Fibroblast of gingiva (primary cell): ENCODE measurements around the gene PCK1.

Source experiments
- DNase-seq: peaks from one replicate; pipeline ENCODE4 v3.0.0-alpha.2; 2011; ENCODE audit warnings: low read depth

PCK1 gene

DNA sequence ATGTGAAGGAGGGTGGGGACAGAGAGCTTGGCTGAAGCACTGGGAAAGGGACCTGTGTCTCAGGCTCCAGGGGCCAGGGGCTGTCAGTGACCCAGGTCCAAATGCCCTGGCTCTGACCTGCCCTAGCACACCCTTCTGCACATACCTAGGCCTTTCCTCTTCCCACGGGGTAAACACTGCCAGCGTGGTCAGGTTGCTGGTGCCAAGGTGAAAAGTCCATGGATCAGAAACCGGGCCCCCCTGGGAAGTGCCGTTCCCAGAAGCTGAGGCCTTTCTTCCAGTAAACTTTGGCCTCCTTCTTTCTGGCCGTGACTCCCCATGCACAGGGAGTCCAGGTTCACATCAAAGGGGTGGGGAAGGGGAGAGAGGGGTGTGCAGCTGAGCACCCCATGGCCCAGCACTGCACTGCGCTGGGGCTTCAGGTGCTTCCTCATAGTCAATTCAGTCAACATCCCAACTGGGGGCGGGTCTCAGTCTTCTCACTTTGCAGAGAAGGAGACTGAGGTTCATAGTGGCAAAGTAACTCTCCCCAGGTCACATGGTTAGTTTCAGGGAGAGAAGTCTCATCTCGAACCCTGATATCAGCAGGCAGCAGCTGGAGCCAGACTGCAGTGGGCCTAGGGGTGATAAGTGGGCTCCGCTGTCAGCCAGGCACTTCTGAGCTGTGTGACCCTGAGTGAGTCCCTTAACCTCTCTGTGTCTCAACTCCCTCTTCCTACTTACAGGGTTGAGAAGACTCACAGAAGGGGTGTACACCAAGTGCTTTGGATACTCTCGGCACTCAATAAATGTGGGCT lies 17.0 kb downstream of the PCK1 start:
- no peak for DNase-seq

- no peak for DNase-seq
Measured at GRCh38 chr20:57578476-57579165, 17.7 kb downstream of the PCK1 start.

DNA sequence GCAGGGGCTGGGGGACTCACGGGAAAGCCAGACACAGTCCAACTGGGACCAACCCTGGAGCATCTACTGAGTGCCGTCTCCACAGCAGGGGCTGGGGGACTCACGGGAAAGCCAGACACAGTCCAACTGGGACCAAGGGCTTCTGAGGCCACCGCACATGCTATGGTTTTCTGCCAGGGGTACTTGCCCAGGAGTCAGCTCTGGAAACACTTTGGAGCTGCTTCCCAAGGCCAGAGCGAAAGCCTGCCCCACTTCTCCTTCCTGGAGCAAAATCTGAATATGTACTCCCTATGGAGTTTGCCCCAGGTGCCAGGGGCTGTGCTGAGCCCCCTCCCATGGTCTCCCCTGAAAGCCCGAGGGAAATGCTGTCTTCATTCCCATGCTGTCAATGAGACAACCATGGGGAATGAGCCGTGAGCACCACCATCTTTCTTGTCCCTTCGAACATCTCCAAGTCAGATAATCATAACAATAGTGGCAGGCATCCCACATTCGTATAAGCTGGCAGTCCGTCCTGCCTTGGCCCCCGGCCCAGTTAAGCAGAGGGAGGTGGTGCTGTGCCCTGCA lies 18.5 kb downstream of the PCK1 start:
- DNase-seq, result no peak

DNA sequence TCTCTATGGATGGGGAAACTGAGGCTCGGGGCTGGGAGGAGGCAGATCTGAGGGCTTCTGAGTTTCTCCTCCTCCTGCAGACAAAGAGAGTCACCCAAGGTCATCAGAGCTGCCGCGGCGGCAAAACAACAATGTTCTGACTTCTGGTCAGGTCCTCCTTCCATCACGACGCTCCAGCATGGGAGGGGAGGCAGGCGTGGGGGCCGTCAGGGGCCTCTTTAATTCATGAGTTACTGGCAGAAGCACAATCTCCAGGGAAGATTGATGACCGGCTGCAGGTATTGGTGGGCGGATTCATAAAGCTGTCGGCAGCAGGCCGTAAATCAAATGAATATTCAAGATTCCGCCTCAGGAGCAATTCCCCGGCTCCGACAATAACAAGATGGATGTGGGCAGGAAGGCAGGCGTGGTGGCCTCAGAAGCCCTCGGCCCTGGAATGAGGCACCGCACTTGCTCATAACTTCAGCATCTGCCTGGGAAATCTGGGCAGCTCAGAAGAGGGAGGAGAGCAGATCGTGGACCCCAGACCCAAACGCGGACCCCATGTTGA lies 19.1 kb downstream of the PCK1 start:
- no peak for DNase-seq

GRCh38 chr20:57580478-57581201 lies 19.7 kb downstream of the PCK1 start:
- DNase-seq, result no peak

GRCh38 chr20:57581202-57582028 lies 20.5 kb downstream of the PCK1 start:
- DNase-seq, result peak; percentile 24

GRCh38 chr20:57582029-57582378 lies 21.1 kb downstream of the PCK1 start:
- DNase-seq, result no peak

GRCh38 chr20:57582432-57583288 lies 21.8 kb downstream of the PCK1 start:
- peak; percentile 46 for DNase-seq

DNA sequence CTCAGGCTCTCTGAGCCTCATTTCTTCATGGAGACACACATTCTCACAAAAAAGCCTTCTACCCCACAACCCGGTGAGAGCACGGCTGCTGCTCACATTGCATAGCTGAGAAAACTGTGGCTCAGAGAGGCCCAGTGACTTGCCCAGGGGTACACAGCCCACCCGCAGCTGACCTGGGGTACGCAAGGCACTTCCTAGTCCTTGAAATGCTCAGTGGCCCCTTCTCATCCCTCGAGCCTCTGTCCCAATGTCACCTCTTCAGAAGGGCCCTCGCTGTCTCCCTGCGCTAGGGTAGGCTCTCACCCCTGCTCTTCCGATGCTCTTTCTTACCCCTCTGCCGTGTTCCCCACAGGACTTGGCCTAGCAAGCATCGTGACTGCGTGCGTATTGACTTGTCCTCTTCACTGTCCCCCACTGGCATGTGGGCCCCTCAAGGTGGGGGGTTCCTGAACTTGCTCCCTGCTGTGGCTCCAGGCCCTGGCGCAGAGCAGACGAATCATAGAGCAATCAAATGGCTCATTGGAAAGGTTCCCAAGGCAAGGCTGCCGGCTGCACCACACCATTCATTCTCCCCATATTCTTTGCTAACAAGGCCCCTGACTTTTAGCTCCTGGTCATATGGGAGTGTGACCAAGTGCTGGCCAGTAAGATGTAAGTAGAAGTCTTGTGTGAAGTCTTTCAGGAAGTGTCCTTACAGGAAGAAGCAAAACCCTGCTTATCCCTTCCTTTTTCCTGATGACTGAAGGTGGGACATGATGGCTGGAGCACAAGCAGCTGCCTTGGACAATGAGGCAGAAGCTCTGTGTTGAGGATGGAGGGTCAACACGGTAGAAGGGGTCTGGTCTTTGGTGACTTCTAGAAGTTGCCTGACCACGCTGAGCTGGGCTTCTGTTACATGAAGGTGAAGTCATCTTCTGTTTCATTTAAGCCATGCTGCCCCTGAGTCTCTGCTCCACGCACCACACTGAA lies 22.7 kb downstream of the PCK1 start:
- DNase-seq, result no peak

- DNase-seq, result no peak
Measured at GRCh38 chr20:57584768-57585461, 24.0 kb downstream of the PCK1 start.

- no peak for DNase-seq
Measured at GRCh38 chr20:57585466-57586213, 24.7 kb downstream of the PCK1 start.

DNA sequence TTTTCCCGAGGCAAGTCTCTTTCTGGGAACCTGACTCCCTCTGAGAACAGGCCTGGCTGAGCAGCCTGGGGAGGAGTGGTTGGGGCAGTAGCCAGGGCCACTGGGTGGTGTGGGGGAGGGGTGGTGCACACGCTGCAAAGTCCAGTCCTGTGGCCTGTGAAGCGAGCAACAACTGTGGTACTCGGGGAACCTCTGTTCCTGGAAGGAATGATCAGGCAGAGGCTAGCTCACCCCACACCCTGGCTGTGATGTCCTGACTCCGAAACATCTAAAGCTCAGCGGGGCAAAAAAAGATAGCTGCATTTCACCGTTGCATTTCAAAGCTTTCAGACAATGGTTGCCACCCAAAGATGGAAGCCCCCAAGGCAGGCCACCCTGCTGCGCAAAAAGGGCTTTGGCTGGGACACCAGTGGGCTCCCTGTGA lies 25.5 kb downstream of the PCK1 start:
- DNase-seq, result no peak

DNA sequence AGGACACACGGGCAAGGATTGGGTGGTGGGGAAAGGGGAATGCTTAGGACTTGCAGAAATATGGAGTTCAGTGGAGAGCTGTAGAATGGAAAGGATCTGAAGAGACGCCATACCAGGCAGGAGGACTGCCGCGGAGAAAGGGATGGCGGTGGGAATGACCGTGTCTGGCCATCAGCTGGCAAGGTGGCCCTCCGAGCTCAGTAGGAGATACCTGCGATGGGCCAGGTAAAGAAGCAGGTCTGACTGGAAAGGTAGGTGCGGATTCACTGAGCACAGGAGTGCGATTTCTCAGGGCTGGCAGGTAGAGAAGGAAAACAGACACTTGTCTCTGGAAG lies 26.0 kb downstream of the PCK1 start:
- DNase-seq, result no peak

DNA sequence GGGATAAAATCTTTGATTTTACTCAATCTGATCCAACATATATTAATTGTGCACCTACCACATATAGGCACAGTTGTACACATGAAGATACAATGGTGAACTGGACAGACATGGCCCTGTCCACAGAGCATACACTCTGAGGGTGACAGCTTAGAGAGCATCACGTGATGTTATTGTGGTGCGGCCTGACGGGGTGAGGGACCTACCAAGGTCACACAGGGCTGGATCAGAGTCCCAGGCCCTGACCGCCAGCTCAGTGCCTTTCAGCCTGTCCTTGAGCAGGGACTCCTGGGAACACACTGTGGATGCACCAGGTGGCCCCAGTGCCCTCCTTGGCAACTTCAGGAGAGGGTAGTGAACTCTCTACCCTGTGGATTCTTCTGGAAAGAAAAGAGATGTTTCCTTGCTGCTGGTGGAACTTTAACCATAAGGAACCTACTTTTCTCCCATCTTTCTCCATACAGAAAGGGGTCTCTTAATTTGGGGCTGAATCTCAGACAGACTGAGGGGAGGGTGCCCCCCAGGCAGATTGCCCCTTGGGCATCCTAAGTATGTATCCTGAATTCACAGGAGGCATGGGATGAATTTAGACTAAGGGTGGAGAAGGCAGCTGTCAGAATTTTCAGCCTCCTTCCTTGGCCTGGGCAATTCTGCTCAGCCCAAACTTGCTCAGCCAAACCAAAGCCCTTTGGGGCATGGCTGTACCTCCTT lies 26.5 kb downstream of the PCK1 start:
- no peak for DNase-seq

- no peak for DNase-seq
Measured at GRCh38 chr20:57587989-57588377, 27.1 kb downstream of the PCK1 start.

GRCh38 chr20:57588596-57588995 lies 27.7 kb downstream of the PCK1 start:
- DNase-seq, result no peak

GRCh38 chr20:57589123-57589727 lies 28.3 kb downstream of the PCK1 start:
- no peak for DNase-seq
